ENCODE measurements around the gene EED. TPM values are rescaled to one million over a fixed set of nuclear protein-coding genes. Genes with fewer than 3 reads are reported as not detected.

The EED gene
- total RNA-seq, 1 donor from 2014 or later, result 12.1 TPM

- no peak overlapping the region for H3K4me3 ChIP-seq (ENCODE audit: low read depth, low read length)
- no peak for DNase-seq (ENCODE audit: low read depth)
- no peak for TF ChIP-seq CTCF (conservative IDR thresholded peaks at IDR 0.05; ENCODE audit: low read depth, low read length)
Observed at GRCh38 chr11:86248609-86249008, 4.1 kb downstream of the EED start.

GRCh38 chr11:86249307-86250098 lies 5.0 kb downstream of the EED start:
- TF ChIP-seq CTCF (conservative IDR thresholded peaks at IDR 0.05; ENCODE audit: low read depth, low read length), result no peak
- no peak for DNase-seq (ENCODE audit: low read depth)
- H3K4me3 ChIP-seq (ENCODE audit: low read depth, low read length), result no peak overlapping the region

- TF ChIP-seq CTCF (conservative IDR thresholded peaks at IDR 0.05; ENCODE audit: low read depth, low read length), result no peak
- no peak overlapping the region for H3K4me3 ChIP-seq (ENCODE audit: low read depth, low read length)
- no peak for DNase-seq (ENCODE audit: low read depth)
Observed at GRCh38 chr11:86251345-86251744, 6.8 kb downstream of the EED start.

GRCh38 chr11:86255896-86256295 lies 11.3 kb downstream of the EED start:
- no peak for DNase-seq (ENCODE audit: low read depth)
- no peak overlapping the region for H3K4me3 ChIP-seq (ENCODE audit: low read depth, low read length)
- no peak for TF ChIP-seq CTCF (conservative IDR thresholded peaks at IDR 0.05; ENCODE audit: low read depth, low read length)

- no peak overlapping the region for H3K4me3 ChIP-seq (ENCODE audit: low read depth, low read length)
- DNase-seq (ENCODE audit: low read depth), result no peak
- no peak for TF ChIP-seq CTCF (conservative IDR thresholded peaks at IDR 0.05; ENCODE audit: low read depth, low read length)
Observed at GRCh38 chr11:86256608-86257007, 12.1 kb downstream of the EED start.

GRCh38 chr11:86257446-86257845 lies 12.9 kb downstream of the EED start:
- DNase-seq (ENCODE audit: low read depth), result no peak
- no peak overlapping the region for H3K4me3 ChIP-seq (ENCODE audit: low read depth, low read length)
- TF ChIP-seq CTCF (conservative IDR thresholded peaks at IDR 0.05; ENCODE audit: low read depth, low read length), result no peak

GRCh38 chr11:86259730-86260129 lies 15.2 kb downstream of the EED start:
- no peak overlapping the region for H3K4me3 ChIP-seq (ENCODE audit: low read depth, low read length)
- no peak for DNase-seq (ENCODE audit: low read depth)
- TF ChIP-seq CTCF (conservative IDR thresholded peaks at IDR 0.05; ENCODE audit: low read depth, low read length), result no peak
